ENCODE data around the gene CD46.

Gene CD46

DNA sequence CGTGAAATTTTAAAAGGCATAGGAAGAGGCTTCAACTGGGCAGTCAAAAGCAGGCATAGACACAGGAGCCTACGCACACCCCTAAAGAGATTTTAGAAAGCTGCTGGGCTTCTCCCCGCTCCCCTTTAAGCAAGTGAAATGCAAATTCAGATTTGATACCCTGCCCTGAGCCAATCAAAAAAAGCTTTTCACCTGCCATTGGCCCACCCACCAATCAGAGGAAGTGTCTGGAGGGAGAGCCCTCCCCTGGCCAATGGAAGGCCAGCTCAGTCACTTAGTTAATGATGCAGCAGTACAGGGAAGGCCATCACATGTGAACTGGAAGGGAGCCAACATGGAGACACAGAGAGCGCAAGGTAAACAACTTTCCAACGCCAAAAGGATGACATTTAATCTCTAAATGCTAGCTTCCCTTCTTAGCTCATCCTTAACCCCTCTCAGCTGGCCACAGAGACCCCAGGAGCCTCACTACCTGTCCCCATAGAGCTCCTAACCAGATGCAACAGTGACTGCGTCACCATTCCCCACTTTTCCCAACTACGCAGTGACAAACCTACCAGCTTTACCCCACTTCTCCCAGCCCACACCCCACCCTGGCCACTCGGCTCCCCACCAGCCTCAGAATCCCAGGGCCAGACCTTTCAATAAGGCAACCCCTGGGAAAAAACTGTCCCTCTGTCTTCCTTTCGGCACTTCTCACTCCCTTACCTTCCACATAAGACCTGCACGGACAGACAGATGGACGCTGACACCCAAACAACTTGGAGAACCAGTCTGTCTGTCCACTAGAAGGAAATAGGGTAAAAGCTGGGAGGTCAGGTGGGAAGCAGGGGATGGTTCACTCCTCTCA, 71.0 kb downstream of the CD46 start:
- peaks cover 11% of the 10 kb centered on the region for H3K36me3 ChIP-seq (ENCODE audit: control insufficient read depth, insufficient read depth, low read length)
- H3K4me3 ChIP-seq (replicated peaks; ENCODE audit: low read depth, low read length), result peak overlapping the region; percentile 90
- peak; percentile 85 for DNase-seq (ENCODE audit: extremely low read depth, insufficient read length)
- H3K27me3 ChIP-seq (replicated peaks; ENCODE audit: control insufficient read depth, insufficient read depth, low read length), result no peaks in the 10 kb centered on the region
- TF ChIP-seq, protein P1, sequence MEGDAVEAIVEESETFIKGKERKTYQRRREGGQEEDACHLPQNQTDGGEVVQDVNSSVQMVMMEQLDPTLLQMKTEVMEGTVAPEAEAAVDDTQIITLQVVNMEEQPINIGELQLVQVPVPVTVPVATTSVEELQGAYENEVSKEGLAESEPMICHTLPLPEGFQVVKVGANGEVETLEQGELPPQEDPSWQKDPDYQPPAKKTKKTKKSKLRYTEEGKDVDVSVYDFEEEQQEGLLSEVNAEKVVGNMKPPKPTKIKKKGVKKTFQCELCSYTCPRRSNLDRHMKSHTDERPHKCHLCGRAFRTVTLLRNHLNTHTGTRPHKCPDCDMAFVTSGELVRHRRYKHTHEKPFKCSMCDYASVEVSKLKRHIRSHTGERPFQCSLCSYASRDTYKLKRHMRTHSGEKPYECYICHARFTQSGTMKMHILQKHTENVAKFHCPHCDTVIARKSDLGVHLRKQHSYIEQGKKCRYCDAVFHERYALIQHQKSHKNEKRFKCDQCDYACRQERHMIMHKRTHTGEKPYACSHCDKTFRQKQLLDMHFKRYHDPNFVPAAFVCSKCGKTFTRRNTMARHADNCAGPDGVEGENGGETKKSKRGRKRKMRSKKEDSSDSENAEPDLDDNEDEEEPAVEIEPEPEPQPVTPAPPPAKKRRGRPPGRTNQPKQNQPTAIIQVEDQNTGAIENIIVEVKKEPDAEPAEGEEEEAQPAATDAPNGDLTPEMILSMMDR (IDR thresholded peaks at IDR 0.05; ENCODE audit: insufficient read depth, low read length, poor library complexity, severe bottlenecking), result no peak

DNA sequence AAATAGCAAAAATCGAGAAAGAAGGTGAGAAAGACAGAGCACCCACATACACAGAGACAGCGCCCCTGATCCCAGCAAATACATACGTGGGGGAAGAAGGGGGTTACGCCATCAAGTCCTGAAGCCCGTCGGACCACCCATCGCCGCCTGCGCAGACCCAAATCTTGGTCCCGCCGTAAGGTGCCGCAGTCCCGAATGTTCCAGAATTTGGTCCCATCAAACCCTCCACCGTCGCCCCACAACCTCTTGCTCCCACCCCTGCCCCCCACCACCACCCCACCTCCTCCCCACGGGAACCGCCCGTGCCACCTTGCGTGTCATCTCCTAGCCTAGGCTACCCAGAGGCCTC, 71.7 kb downstream of the CD46 start:
- Histone ChIP-seq H3K4me3 (replicated peaks; ENCODE audit: low read depth, low read length) (peak overlapping the region; percentile 90), H3K27me3 (replicated peaks; ENCODE audit: control insufficient read depth, insufficient read depth, low read length) (no peaks in the 10 kb centered on the region), H3K36me3 (ENCODE audit: control insufficient read depth, insufficient read depth, low read length) (peaks cover 7% of the 10 kb centered on the region)
- TF ChIP-seq, protein P1 (IDR thresholded peaks at IDR 0.05; ENCODE audit: insufficient read depth, low read length, poor library complexity, severe bottlenecking), result no peak
- no peak for DNase-seq (ENCODE audit: extremely low read depth, insufficient read length)

DNA sequence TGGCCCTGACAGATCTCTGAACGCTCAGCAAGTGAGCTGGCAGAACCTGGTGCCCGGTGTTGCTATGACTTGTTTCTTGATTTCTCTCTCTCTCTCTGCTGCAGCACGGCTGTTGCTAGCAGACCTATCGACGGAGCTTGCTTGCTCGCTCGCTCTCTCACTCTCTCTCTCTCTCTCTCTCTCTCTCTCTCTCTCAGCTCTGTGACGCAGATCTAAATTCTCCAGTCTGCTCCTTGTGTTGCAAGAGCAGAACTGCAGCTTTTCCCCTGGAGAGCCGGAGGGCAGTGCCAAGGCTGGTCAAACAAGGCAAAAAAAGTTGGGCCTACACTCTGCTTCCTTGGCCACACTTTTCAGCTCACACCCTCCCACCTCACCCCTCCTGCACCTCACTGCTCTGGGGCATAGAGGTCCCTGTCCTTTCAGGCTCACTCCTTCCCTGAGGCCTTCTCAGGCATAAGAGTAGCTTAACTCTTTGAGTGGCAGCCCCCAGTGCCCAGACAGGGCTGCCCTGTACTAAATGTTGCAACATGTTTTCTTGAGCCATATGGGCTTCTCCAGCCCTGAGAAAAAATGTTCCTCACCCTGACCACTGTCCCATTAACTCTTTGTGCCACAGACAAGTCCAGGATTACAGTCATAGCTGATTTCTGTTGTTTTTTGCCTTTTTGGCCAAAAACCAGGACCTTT, 72.2 kb downstream of the CD46 start:
- TF ChIP-seq, protein P1 (IDR thresholded peaks at IDR 0.05; ENCODE audit: insufficient read depth, low read length, poor library complexity, severe bottlenecking), result peak; percentile 68
- peaks cover 4% of the 10 kb centered on the region for H3K36me3 ChIP-seq (ENCODE audit: control insufficient read depth, insufficient read depth, low read length)
- peak; percentile 76 for DNase-seq (ENCODE audit: extremely low read depth, insufficient read length)
- H3K27me3 ChIP-seq (replicated peaks; ENCODE audit: control insufficient read depth, insufficient read depth, low read length), result no peaks in the 10 kb centered on the region
- peak overlapping the region; percentile 90 for H3K4me3 ChIP-seq (replicated peaks; ENCODE audit: low read depth, low read length)

DNA sequence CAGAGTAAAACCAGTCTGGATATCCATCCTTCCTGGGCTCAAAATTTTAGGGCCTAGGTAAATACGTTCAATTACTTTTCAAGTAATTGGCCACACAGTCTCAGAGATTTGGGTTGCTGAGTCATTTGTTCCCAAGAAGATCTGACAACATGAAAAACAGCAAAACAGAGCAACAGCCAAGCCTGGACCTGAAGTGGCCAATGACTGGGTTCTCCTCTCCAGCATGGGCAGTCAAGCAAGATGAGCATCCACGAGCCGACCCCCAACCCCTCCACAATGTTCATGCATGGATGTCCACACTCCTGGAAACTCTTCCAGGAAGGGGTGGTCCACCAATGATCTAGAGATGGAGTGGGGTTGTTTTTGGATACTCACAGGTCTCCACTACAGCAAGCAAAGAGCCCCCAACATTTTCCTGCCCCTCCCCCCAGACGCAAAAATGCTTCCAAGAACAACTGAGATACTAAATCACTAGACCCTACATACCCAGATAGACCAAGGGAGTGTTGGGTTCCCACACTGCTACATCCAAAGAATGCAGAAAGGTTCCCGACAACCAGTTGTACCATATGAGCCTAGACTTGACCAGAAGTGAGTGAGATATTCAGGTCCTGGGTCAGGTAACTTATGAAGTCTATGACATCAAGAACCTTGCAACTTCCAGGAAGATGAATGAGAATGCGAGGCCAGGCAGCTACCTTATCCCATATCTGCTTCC, 73.0 kb downstream of the CD46 start:
- Histone ChIP-seq H3K4me3 (replicated peaks; ENCODE audit: low read depth, low read length) (no peak overlapping the region), H3K36me3 (ENCODE audit: control insufficient read depth, insufficient read depth, low read length) (no peaks in the 10 kb centered on the region), H3K27me3 (replicated peaks; ENCODE audit: control insufficient read depth, insufficient read depth, low read length) (no peaks in the 10 kb centered on the region)
- TF ChIP-seq, protein P1 (IDR thresholded peaks at IDR 0.05; ENCODE audit: insufficient read depth, low read length, poor library complexity, severe bottlenecking), result no peak
- DNase-seq (ENCODE audit: extremely low read depth, insufficient read length), result peak; percentile 47

DNA sequence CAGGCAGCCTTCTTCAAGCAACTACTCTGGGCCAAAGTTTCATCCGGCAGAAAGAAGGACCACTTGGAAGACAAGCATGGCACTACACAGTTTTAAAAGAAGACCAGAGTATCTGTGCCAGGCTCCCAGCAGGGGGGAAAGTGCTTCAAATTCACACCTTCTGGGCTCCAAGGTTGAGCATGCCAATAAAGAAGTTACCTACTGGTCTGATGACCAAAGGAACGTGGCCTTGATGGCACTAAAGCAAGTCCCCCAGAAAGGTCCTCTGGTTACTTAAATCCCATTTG, 73.5 kb downstream of the CD46 start:
- H3K4me3 ChIP-seq (replicated peaks; ENCODE audit: low read depth, low read length), result peak overlapping the region; percentile 31; the same call in 1 of the 2 replicates
- no peaks in the 10 kb centered on the region for H3K27me3 ChIP-seq (replicated peaks; ENCODE audit: control insufficient read depth, insufficient read depth, low read length)
- TF ChIP-seq, protein P1 (IDR thresholded peaks at IDR 0.05; ENCODE audit: insufficient read depth, low read length, poor library complexity, severe bottlenecking), result no peak
- H3K36me3 ChIP-seq (ENCODE audit: control insufficient read depth, insufficient read depth, low read length), result no peaks in the 10 kb centered on the region
- DNase-seq (ENCODE audit: extremely low read depth, insufficient read length), result no peak
